NCI-H1694 treated with DMSO at 0.1 percent for 48 hours (cell line): ENCODE results near the gene CADM4.
"Not testable (repeated sequence)": the region's sequence is repeated elsewhere in the genome, so short reads cannot be mapped to it uniquely, and the experiment has no call there.

Experiments
- DNase-seq: peaks from one replicate; lab custom pipeline; 2025; lab: John Stamatoyannopoulos, UW

CADM4 gene

GRCh38 chr19:43664018-43664417, 24.4 kb upstream of the CADM4 start:
- DNase-seq: no peak

GRCh38 chr19:43662487-43662886, 22.8 kb upstream of the CADM4 start:
- DNase-seq: no peak

- no peak for DNase-seq
Observed at GRCh38 chr19:43660971-43661360, 21.3 kb upstream of the CADM4 start.

GRCh38 chr19:43660301-43660970, 20.8 kb upstream of the CADM4 start:
- no peak for DNase-seq

- no peak for DNase-seq
Observed at GRCh38 chr19:43658494-43658893, 18.8 kb upstream of the CADM4 start.

- no peak for DNase-seq
Observed at GRCh38 chr19:43658001-43658400, 18.4 kb upstream of the CADM4 start.

GRCh38 chr19:43656436-43656835, 16.8 kb upstream of the CADM4 start:
- no peak for DNase-seq

GRCh38 chr19:43652546-43652874, 12.9 kb upstream of the CADM4 start:
- DNase-seq: no peak

- peak; percentile 17 for DNase-seq
Observed at GRCh38 chr19:43651758-43652545, 12.3 kb upstream of the CADM4 start.

- DNase-seq: not testable (repeated sequence)
Observed at GRCh38 chr19:43650276-43650675, 10.6 kb upstream of the CADM4 start.

GRCh38 chr19:43649514-43649913, 9.9 kb upstream of the CADM4 start:
- no peak for DNase-seq

GRCh38 chr19:43648633-43649032, 9.0 kb upstream of the CADM4 start:
- no peak for DNase-seq

GRCh38 chr19:43644181-43644580, 4.5 kb upstream of the CADM4 start:
- no peak for DNase-seq

GRCh38 chr19:43643326-43643725, 3.7 kb upstream of the CADM4 start:
- peak; percentile 8 for DNase-seq

- DNase-seq: no peak
Observed at GRCh38 chr19:43642531-43642930, 2.9 kb upstream of the CADM4 start.

GRCh38 chr19:43641333-43641732, 1.7 kb upstream of the CADM4 start:
- DNase-seq: no peak

- no peak for DNase-seq
Observed at GRCh38 chr19:43640424-43640757, 741 bp upstream of the CADM4 start.

- DNase-seq: no peak
Observed at GRCh38 chr19:43638995-43639518, 593 bp downstream of the CADM4 start.

GRCh38 chr19:43638214-43638994, 1.2 kb downstream of the CADM4 start:
- DNase-seq: no peak

GRCh38 chr19:43636121-43636683, 3.4 kb downstream of the CADM4 start:
- DNase-seq: no peak

GRCh38 chr19:43635561-43635940, 4.1 kb downstream of the CADM4 start:
- not testable (repeated sequence) for DNase-seq

GRCh38 chr19:43634872-43635560, 4.6 kb downstream of the CADM4 start:
- no peak for DNase-seq
